ENCODE data around the gene MPP1. TPM values are rescaled to one million over a fixed set of nuclear protein-coding genes. Genes with fewer than 3 reads are reported as not detected.
A peak's percentile ranks its signal among the peaks of the same experiment; 100 is the strongest.

MPP1 gene
- total RNA-seq, 4 donors from 2014 or later = 11.3 to 19.9 (median 15.9) TPM

DNA sequence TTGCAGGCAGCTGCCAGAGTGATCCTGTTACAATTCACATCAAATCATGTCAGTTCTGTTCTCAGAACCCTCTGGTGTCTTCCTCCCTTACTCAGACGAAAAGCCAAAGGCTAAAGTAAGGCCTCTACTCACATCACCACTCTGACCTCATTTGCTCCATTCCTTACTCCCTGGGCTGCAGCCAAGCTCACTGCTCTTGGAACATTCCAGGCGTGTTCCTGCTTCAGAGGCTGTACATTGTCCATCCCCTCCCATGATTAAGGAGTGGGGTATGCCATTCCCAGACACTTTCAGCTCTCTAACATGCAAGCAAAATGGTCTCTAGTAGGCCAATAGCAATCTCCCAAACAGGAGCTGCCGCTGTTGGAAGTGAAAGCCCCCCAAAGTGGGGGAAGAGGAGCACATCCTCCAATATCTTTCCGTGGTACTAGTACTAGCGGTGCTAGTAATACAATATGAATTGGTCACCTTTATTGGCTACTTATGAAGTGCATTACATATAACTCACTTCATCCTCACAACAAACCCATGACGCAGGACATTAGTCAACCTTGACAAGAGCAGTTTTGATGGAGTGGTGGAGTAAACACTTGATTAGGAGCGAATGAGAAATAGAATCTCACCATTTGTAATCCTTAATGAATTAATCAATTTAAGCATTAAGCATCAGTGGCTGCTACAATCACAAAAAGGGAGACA, 69.4 kb downstream of the MPP1 start:
- peak in 1 of 2 donors; percentile 55 for ATAC-seq
- in situ Hi-C loops (cut with MboI; ENCODE audit: low sequenced_read_pairs in 4 of 4) (no loop called here), intact Hi-C loops (cut with DNase I; ENCODE audit: low total_unique reads) (no loop called here)
- no peaks in the 10 kb centered on the region for H3K27me3 ChIP-seq
- no peak overlapping the region for H3K4me3 ChIP-seq
- no peaks in the 10 kb centered on the region for H3K36me3 ChIP-seq
- H3K27ac ChIP-seq = peak overlapping the region; percentile 40 to 70 (median 58)
- TF ChIP-seq POLR2A (IDR thresholded peaks at IDR 0.05) = no peak
- TF ChIP-seq, protein P1, sequence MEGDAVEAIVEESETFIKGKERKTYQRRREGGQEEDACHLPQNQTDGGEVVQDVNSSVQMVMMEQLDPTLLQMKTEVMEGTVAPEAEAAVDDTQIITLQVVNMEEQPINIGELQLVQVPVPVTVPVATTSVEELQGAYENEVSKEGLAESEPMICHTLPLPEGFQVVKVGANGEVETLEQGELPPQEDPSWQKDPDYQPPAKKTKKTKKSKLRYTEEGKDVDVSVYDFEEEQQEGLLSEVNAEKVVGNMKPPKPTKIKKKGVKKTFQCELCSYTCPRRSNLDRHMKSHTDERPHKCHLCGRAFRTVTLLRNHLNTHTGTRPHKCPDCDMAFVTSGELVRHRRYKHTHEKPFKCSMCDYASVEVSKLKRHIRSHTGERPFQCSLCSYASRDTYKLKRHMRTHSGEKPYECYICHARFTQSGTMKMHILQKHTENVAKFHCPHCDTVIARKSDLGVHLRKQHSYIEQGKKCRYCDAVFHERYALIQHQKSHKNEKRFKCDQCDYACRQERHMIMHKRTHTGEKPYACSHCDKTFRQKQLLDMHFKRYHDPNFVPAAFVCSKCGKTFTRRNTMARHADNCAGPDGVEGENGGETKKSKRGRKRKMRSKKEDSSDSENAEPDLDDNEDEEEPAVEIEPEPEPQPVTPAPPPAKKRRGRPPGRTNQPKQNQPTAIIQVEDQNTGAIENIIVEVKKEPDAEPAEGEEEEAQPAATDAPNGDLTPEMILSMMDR (IDR thresholded peaks at IDR 0.05 in 4 of 5, conservative IDR thresholded peaks at IDR 0.05 in 1 of 5) = no peak
- peaks cover 41 to 49% of the 10 kb centered on the region in 2 donors for H3K4me1 ChIP-seq
- no peaks in the 10 kb centered on the region for H3K9me3 ChIP-seq
- DNase-seq = peak in 1 of 2 donors; percentile 53

DNA sequence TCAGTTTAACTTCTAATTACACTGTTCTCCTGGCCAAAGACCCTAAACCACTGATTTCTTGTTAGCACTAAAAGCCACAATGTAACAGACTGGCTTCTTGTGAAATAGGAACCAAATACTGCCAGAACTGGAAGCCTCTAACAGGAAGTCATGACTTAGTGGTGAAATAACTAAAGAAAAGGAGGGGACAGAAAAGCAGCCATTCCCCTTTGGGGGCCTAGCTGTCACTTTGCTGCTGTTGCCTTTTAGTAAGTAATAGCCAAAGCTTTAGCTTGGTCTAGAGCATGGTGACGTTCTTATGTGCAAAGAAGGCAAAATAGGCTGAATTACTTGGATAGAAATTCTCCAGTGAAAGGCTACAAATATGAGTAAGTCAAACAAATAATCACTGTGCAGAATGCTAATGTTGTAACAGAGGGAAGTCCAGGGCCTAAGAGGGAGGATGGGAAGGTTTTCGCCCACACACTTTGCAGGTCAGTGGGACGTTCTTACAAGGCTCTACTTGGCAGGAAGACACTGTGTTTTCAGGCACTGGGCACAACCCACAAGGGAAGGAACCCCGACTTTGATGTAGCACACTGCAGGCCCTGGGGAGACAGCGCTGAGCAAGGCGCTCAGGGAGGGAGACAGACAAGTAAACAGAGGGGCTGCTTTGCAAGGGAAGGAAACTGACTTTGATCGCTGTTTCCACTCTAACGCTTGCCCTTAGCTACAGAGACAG, 71.1 kb downstream of the MPP1 start:
- no peaks in the 10 kb centered on the region for H3K27me3 ChIP-seq
- H3K4me3 ChIP-seq = no peak overlapping the region
- in situ Hi-C loops (cut with MboI; ENCODE audit: low sequenced_read_pairs in 4 of 4) (no loop called here), intact Hi-C loops (cut with DNase I; ENCODE audit: low total_unique reads) (no loop called here)
- H3K36me3 ChIP-seq = no peaks in the 10 kb centered on the region
- no peaks in the 10 kb centered on the region for H3K9me3 ChIP-seq
- H3K27ac ChIP-seq = peak overlapping the region; percentile 40 to 70 (median 56)
- H3K4me1 ChIP-seq = peaks cover 52 to 65% of the 10 kb centered on the region in 2 donors
- TF ChIP-seq, protein P1 (IDR thresholded peaks at IDR 0.05 in 4 of 5, conservative IDR thresholded peaks at IDR 0.05 in 1 of 5) = no peak
- no peak for TF ChIP-seq POLR2A (IDR thresholded peaks at IDR 0.05)
- ATAC-seq (no peak), DNase-seq (no peak)

DNA sequence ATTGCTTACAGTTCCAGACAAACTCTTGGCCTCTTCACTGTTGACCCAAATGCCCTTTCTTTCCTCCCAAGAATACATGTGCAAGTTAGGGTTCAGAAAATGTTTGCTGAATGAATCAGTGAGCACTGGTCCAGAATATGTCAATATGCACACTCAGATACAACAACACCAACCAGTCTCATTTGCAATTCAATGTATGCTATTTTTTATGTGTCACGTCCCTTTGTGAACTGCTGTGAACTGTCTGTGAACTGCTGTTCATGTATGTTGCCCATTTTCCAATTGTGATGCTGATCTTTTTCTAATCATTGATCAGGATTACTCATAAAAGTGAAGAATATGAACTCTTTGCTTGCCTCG, 72.2 kb downstream of the MPP1 start:
- Histone ChIP-seq H3K4me3 (no peak overlapping the region), H3K27ac (peak overlapping the region; percentile 44 to 70 (median 59))
- intact Hi-C loops (cut with DNase I; ENCODE audit: low total_unique reads) = no loop called here

DNA sequence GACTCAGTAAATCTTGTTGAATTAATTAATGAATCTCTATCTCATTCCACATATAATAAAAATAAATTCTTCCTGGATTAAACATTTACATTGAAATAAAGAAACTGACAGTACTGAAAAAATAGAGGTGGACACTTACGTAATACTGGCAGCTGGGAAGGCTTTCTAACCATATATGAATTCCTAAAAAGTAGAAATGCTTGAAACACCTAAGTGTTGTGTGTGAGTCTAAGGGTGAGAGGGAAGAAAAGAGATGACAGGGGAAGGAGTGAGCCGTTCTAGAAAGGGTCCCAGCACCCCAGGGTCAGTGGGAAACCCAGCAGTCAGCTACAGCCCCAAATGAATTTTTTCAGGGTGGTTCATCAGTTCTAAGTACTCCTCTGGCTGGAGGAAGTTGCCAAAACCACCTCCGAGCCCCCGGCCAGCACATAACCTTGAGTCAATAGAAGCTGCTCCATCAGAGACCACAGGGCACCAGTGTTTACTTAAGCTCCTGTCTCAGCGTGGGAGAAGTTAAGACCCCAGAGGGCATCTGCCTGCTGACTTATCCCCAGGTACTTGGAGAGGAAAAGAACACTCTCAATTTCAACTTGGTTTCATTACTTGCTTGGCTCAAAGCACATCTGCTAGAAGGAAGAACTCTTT, 72.7 kb downstream of the MPP1 start:
- intact Hi-C loops (cut with DNase I; ENCODE audit: low total_unique reads) = no loop called here
- peak overlapping the region; percentile 43 to 70 (median 59) for H3K27ac ChIP-seq
- ATAC-seq = no peak

More for the DNA sequence above, 72.2 kb downstream of the MPP1 start:
- TF ChIP-seq, protein P1 (IDR thresholded peaks at IDR 0.05 in 4 of 5, conservative IDR thresholded peaks at IDR 0.05 in 1 of 5) = no peak
- TF ChIP-seq POLR2A (IDR thresholded peaks at IDR 0.05) = no peak
- DNase-seq (no peak), ATAC-seq (no peak)
- Histone ChIP-seq H3K36me3 (no peaks in the 10 kb centered on the region), H3K4me1 (peaks cover 61 to 70% of the 10 kb centered on the region in 2 donors), H3K27me3 (no peaks in the 10 kb centered on the region), H3K9me3 (no peaks in the 10 kb centered on the region)
- in situ Hi-C loops (cut with MboI; ENCODE audit: low sequenced_read_pairs in 4 of 4) = no loop called here

More for the DNA sequence above, 72.7 kb downstream of the MPP1 start:
- peaks cover 60 to 69% of the 10 kb centered on the region in 2 donors for H3K4me1 ChIP-seq
- H3K9me3 ChIP-seq = no peaks in the 10 kb centered on the region
- in situ Hi-C loops (cut with MboI; ENCODE audit: low sequenced_read_pairs in 4 of 4) = no loop called here
- TF ChIP-seq POLR2A (IDR thresholded peaks at IDR 0.05) = no peak
- TF ChIP-seq, protein P1 (IDR thresholded peaks at IDR 0.05 in 4 of 5, conservative IDR thresholded peaks at IDR 0.05 in 1 of 5) = no peak
- H3K4me3 ChIP-seq = no peak overlapping the region
- H3K27me3 ChIP-seq = no peaks in the 10 kb centered on the region
- no peak for DNase-seq
- no peaks in the 10 kb centered on the region for H3K36me3 ChIP-seq
